C4-2B (cell line): ENCODE results near the gene PRKCA.

ENCODE experiments used
- H3K27ac ChIP-seq: fragments of 450-650 bp; 2 replicates; pipeline ENCODE4 v1.5.1; 2017
- CTCF ChIP-seq: fragments of 450-650 bp; conservative IDR thresholded peaks from 2 replicates; pipeline ENCODE4 v1.5.1; 2017; ENCODE audit warnings: mild to moderate bottlenecking
- ZFX ChIP-seq: fragments of 450-650 bp; IDR thresholded peaks from 2 replicates; pipeline ENCODE4 v1.6.1; 2017

PRKCA gene

GRCh38 chr17:66268247-66268927 lies 34.0 kb upstream of the PRKCA start:
- no peak overlapping the region for H3K27ac ChIP-seq
- TF ChIP-seq CTCF (no peak), ZFX (no peak)

- no peak for TF ChIP-seq ZFX
- no peak for TF ChIP-seq CTCF
- H3K27ac ChIP-seq = no peak overlapping the region
These were observed 32.3 kb upstream of the PRKCA start for GRCh38 chr17:66270106-66270505.

- TF ChIP-seq ZFX = no peak
- no peak for TF ChIP-seq CTCF
- H3K27ac ChIP-seq = no peak overlapping the region
These were observed 30.9 kb upstream of the PRKCA start for GRCh38 chr17:66271512-66271911.

DNA sequence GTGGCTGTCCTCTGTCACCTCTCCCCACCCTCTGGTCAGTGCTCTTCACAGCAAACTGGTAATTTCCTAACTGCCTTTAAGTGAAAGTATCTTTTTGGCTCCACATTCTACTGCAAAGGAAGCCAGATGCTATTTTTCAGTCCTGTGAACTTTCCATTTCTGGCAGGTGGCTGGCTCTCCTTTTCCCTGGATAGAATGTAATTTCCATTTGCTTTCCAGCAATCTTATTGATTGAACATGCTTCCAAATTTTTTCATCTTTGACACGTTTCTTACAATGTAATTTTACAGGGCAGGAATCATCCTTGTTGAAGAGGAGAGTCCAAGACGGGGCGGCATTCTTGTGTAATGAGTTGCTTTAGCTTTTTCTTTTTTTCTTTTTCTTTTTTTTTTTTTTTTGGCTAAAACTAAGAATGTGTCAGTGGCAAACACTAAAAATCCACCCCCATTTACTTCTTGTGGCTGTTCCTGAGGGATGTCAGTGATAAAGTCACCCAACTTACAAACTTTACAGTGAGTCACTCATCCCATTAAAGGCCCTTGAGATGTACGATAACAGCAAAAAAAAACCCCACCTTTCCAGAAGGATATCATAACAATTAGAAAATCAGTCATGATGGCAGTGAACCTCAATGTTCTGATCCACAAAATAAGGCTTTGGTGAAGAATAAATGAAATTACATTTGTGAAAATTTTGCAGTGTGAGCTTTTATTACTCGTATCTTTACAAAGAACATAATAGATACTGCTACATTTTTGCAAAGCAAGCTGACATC lies 29.4 kb upstream of the PRKCA start:
- H3K27ac ChIP-seq = no peak overlapping the region
- TF ChIP-seq CTCF (no peak), ZFX (no peak)

DNA sequence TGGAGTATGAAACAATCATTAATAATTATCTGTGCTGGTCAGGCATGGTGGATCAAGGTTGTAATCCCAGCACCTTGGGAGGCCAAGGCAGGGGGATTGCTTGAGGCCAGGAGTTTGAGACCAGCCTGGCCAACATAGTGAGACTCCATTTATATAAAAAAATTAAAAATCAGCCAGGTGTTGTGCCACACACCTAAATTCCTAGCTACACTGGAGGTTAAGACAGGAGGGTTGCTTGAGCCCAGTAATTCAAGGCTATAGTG lies 28.9 kb upstream of the PRKCA start:
- TF ChIP-seq ZFX = no peak
- no peak for TF ChIP-seq CTCF
- H3K27ac ChIP-seq = no peak overlapping the region

GRCh38 chr17:66275651-66276050 lies 26.8 kb upstream of the PRKCA start:
- no peak for TF ChIP-seq ZFX
- TF ChIP-seq CTCF = no peak
- peak overlapping the region; percentile 58 for H3K27ac ChIP-seq

GRCh38 chr17:66276328-66276937 lies 26.0 kb upstream of the PRKCA start:
- TF ChIP-seq ZFX (no peak), CTCF (no peak)
- H3K27ac ChIP-seq = peak overlapping the region; percentile 58
